Neural progenitor cell (in vitro differentiated cells): ENCODE measurements around the gene ACOX3. TPM values are rescaled to one million over a fixed set of nuclear protein-coding genes. Genes with fewer than 3 reads are reported as not detected.

Experiments used
- DNase-seq: peaks from one replicate; pipeline ENCODE4 v3.0.0-alpha.2; 2016; ENCODE audit warnings: low spot score
- H2AFZ ChIP-seq: fragments of 200-600 bp; sonication (generic); replicated peaks from 2 replicates; pipeline ENCODE4 v1.6.1; 2016; ENCODE audit warnings: antibody characterized with exemption
- H3F3A ChIP-seq: fragments of 200-600 bp; sonication (generic); 2 replicates; pipeline ENCODE4 v1.6.1; 2016; ENCODE audit warnings: antibody characterized with exemption, low read depth
- H3K27ac ChIP-seq: fragments of 200-600 bp; sonication (generic); 2 replicates; pipeline ENCODE4 v1.5.1; 2016; ENCODE audit warnings: mild to moderate bottlenecking
- H3K27me3 ChIP-seq: fragments of 200-600 bp; sonication (generic); 2 replicates; pipeline ENCODE4 v1.6.1; 2016; ENCODE audit warnings: mild to moderate bottlenecking, moderate library complexity
- H3K36me3 ChIP-seq: fragments of 200-600 bp; sonication (generic); 2 replicates; pipeline ENCODE4 v1.5.1; 2016
- H3K4me1 ChIP-seq: fragments of 200-600 bp; sonication (generic); 2 replicates; pipeline ENCODE4 v1.6.1; 2016; ENCODE audit warnings: mixed run types
- H3K4me2 ChIP-seq: fragments of 200-600 bp; sonication (generic); 2 replicates; pipeline ENCODE4 v1.6.1; 2016
- H3K4me3 ChIP-seq: fragments of 200-600 bp; sonication (generic); 2 replicates; pipeline ENCODE4 v1.5.1; 2016
- H3K79me2 ChIP-seq: fragments of 200-600 bp; sonication (generic); 2 replicates; pipeline ENCODE4 v1.6.1; 2016; ENCODE audit warnings: low read depth
- H3K9ac ChIP-seq: fragments of 200-600 bp; sonication (generic); 2 replicates; pipeline ENCODE4 v1.6.1; 2016
- H3K9me3 ChIP-seq: fragments of 200-600 bp; sonication (generic); 2 replicates; pipeline ENCODE4 v1.5.1; 2016; ENCODE audit warnings: low read depth
- H4K20me1 ChIP-seq: fragments of 200-600 bp; sonication (generic); 2 replicates; pipeline ENCODE4 v1.6.1; 2016; ENCODE audit warnings: low read depth
- H3K27ac Mint-ChIP-seq: 3 replicates; pipeline ENCODE4 v1.8.0; 2021; ENCODE audit warnings: mixed read lengths
- H3K27me3 Mint-ChIP-seq: 2 replicates; pipeline ENCODE4 v1.8.0; 2022; ENCODE audit warnings: low read depth, mild to moderate bottlenecking, inconsistent platforms, moderate library complexity, mixed read lengths; ENCODE audit not compliant: insufficient read depth
- H3K36me3 Mint-ChIP-seq: 3 replicates; pipeline ENCODE4 v1.8.0; 2021; ENCODE audit warnings: mixed read lengths
- H3K4me1 Mint-ChIP-seq: 3 replicates; pipeline ENCODE4 v1.8.0; 2021; ENCODE audit warnings: mixed read lengths
- H3K4me3 Mint-ChIP-seq: 3 replicates; pipeline ENCODE4 v1.8.0; 2021; ENCODE audit warnings: mild to moderate bottlenecking, moderate library complexity, mixed read lengths
- H3K9me3 Mint-ChIP-seq: 3 replicates; pipeline ENCODE4 v1.8.0; 2020; ENCODE audit warnings: mixed read lengths
- EZH2 ChIP-seq: fragments of 200-600 bp; sonication (generic); IDR thresholded peaks from 2 replicates; pipeline ENCODE4 v1.6.1; 2017; ENCODE audit warnings: antibody characterized with exemption, mild to moderate bottlenecking, moderate library complexity
- EZH2phosphoT487 ChIP-seq: fragments of 200-600 bp; sonication (generic); IDR thresholded peaks from 2 replicates; pipeline ENCODE4 v1.6.1; 2017; ENCODE audit warnings: antibody characterized with exemption
- total RNA-seq: library from RNA; depleted of rRNA; stranded (reverse); fragments of >200 nt; gene quantifications from 2 replicates; pipeline ENCODE4 v1.2.3, GENCODE V29; 2015; ENCODE audit warnings: low replicate concordance
- TF ChIP-seq, protein P1 (sequence below): fragments of 200-600 bp; sonication (generic); IDR thresholded peaks from 2 replicates; pipeline ENCODE4 v1.5.1; 2017; ENCODE audit warnings: antibody characterized with exemption, mild to moderate bottlenecking

ACOX3 gene
- total RNA-seq, 1 donor from 2014 or later, result 14.0 TPM

DNA sequence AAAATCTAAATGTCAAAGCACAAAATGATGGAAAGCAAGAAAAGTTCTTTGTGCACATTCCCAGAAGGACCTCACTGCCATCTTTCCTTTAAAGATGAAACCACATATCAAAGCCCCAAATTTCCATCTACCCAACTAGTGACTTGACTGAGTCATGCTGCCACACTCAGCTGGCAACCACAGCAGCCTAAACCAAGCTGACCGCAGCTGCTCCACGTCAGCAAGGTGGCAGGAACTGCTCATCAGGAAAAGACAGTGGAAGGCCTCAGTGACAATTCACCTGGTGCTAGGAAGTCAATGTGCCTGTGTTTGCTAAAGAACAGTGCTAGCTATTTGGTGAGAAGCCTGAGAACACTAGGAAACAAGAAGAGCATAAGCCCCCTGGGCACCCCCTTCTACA, 26.1 kb downstream of the ACOX3 start:
- Mint-ChIP-seq H3K27ac (no peak overlapping the region), H3K36me3 (peaks cover 12% of the 10 kb centered on the region), H3K4me1 (peaks cover 6% of the 10 kb centered on the region), H3K9me3 (no peaks in the 10 kb centered on the region), H3K27me3 (peaks cover 2% of the 10 kb centered on the region), H3K4me3 (no peak overlapping the region)
- H3K4me3 ChIP-seq, result no peak overlapping the region
- H2AFZ ChIP-seq, result no peak overlapping the region
- no peaks in the 10 kb centered on the region for H3K9me3 ChIP-seq
- no peaks in the 10 kb centered on the region for H3K27me3 ChIP-seq
- H3K4me2 ChIP-seq, result no peak overlapping the region
- no peak overlapping the region for H3K9ac ChIP-seq
- TF ChIP-seq EZH2phosphoT487 (no peak), EZH2 (no peak)
- TF ChIP-seq, protein P1, sequence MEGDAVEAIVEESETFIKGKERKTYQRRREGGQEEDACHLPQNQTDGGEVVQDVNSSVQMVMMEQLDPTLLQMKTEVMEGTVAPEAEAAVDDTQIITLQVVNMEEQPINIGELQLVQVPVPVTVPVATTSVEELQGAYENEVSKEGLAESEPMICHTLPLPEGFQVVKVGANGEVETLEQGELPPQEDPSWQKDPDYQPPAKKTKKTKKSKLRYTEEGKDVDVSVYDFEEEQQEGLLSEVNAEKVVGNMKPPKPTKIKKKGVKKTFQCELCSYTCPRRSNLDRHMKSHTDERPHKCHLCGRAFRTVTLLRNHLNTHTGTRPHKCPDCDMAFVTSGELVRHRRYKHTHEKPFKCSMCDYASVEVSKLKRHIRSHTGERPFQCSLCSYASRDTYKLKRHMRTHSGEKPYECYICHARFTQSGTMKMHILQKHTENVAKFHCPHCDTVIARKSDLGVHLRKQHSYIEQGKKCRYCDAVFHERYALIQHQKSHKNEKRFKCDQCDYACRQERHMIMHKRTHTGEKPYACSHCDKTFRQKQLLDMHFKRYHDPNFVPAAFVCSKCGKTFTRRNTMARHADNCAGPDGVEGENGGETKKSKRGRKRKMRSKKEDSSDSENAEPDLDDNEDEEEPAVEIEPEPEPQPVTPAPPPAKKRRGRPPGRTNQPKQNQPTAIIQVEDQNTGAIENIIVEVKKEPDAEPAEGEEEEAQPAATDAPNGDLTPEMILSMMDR, result no peak
- no peak for DNase-seq
- H3K79me2 ChIP-seq, result no peaks in the 10 kb centered on the region
- peaks cover 13% of the 10 kb centered on the region for H3F3A ChIP-seq
- no peaks in the 10 kb centered on the region for H3K36me3 ChIP-seq
- no peaks in the 10 kb centered on the region for H3K4me1 ChIP-seq
- H3K27ac ChIP-seq, result no peak overlapping the region
- peaks cover 10% of the 10 kb centered on the region for H4K20me1 ChIP-seq

- H3K4me2 ChIP-seq, result no peak overlapping the region
- H3K4me1 ChIP-seq, result no peaks in the 10 kb centered on the region
- no peak overlapping the region for H3K9ac ChIP-seq
- no peaks in the 10 kb centered on the region for H3K36me3 ChIP-seq
- H3K27me3 Mint-ChIP-seq, result peaks cover 6% of the 10 kb centered on the region
- peaks cover 18% of the 10 kb centered on the region for H3K36me3 Mint-ChIP-seq
- H3K4me1 Mint-ChIP-seq, result peaks cover 6% of the 10 kb centered on the region
- no peaks in the 10 kb centered on the region for H3K9me3 ChIP-seq
- H3K27me3 ChIP-seq, result no peaks in the 10 kb centered on the region
- H4K20me1 ChIP-seq, result peaks cover 10% of the 10 kb centered on the region
- H3F3A ChIP-seq, result peaks cover 13% of the 10 kb centered on the region
- no peak overlapping the region for H3K27ac ChIP-seq
- H3K4me3 Mint-ChIP-seq, result no peak overlapping the region
- no peak overlapping the region for H2AFZ ChIP-seq
- H3K4me3 ChIP-seq, result no peak overlapping the region
- no peak overlapping the region for H3K27ac Mint-ChIP-seq
- no peak for DNase-seq
- H3K79me2 ChIP-seq, result no peaks in the 10 kb centered on the region
- TF ChIP-seq EZH2phosphoT487, result no peak
- TF ChIP-seq, protein P1, result no peak
- no peak for TF ChIP-seq EZH2
- H3K9me3 Mint-ChIP-seq, result no peaks in the 10 kb centered on the region
Observed at GRCh38 chr4:8412288-8412687, 28.2 kb downstream of the ACOX3 start.

DNA sequence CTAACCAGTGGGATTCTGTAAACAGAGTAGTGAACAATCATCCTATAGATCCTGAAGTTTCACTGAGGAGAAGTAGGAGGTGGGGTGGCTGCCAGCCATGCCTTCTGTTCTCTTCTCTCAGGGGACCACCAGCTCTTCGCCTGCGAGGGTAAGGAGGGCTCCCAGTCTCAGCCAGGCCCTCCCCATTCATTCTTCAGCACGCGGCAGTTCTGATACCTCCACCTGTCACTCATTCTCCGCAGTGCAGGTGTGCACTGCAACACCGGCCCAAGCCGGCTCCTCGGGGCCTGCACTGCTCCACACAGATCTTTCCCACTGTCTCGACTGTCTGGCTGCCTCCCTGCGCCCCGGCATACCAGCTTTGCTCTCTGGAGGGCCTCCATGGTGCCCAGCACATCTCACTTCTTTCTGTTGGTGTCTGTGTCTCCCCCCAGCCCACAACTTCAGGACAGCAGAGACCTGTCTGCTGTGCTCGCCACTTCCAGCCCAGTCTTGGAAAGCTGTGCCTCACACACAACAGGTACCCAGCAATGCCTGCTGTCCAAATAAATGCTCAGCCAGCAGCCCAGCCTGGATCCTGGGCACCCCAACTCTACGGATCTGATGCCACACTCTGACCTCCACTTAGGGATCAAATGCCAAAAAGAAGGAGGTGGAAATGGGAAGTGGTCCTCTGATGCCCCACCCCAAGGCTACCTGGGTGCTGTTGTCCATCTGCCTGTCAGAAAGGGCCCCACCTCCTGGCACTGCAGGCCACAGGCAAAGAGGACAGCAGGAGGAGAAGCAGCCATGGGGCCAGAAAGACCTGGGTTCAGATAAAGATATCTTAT, 29.0 kb downstream of the ACOX3 start:
- no peak overlapping the region for H3K4me3 ChIP-seq
- peaks cover 10% of the 10 kb centered on the region for H4K20me1 ChIP-seq
- Mint-ChIP-seq H3K27me3 (peaks cover 6% of the 10 kb centered on the region), H3K36me3 (peaks cover 20% of the 10 kb centered on the region), H3K4me1 (peaks cover 6% of the 10 kb centered on the region), H3K9me3 (peaks cover 1% of the 10 kb centered on the region), H3K27ac (no peak overlapping the region), H3K4me3 (no peak overlapping the region)
- no peak overlapping the region for H3K4me2 ChIP-seq
- H3K4me1 ChIP-seq, result no peaks in the 10 kb centered on the region
- TF ChIP-seq EZH2phosphoT487 (no peak), EZH2 (no peak)
- TF ChIP-seq, protein P1, result no peak
- peaks cover 13% of the 10 kb centered on the region for H3F3A ChIP-seq
- no peak overlapping the region for H3K27ac ChIP-seq
- H3K9me3 ChIP-seq, result no peaks in the 10 kb centered on the region
- H2AFZ ChIP-seq, result no peak overlapping the region
- no peak for DNase-seq
- H3K79me2 ChIP-seq, result no peaks in the 10 kb centered on the region
- no peaks in the 10 kb centered on the region for H3K36me3 ChIP-seq
- no peaks in the 10 kb centered on the region for H3K27me3 ChIP-seq
- no peak overlapping the region for H3K9ac ChIP-seq
